HG02852 (cell line): ENCODE results near the gene PIK3R1.
"Not testable (repeated sequence)": the region's sequence is repeated elsewhere in the genome, so short reads cannot be mapped to it uniquely, and the experiment has no call there.

Experiments used
- ATAC-seq: cut with Tn5 transposase; IDR thresholded peaks from one replicate; pipeline ENCODE4 v1.9.1; 2021; ENCODE audit warnings: mild to moderate bottlenecking, moderate library complexity; ENCODE audit not compliant: unreplicated experiment

Gene PIK3R1

GRCh38 chr5:68225188-68225910 lies 9.8 kb downstream of the PIK3R1 start:
- no peak for ATAC-seq

DNA sequence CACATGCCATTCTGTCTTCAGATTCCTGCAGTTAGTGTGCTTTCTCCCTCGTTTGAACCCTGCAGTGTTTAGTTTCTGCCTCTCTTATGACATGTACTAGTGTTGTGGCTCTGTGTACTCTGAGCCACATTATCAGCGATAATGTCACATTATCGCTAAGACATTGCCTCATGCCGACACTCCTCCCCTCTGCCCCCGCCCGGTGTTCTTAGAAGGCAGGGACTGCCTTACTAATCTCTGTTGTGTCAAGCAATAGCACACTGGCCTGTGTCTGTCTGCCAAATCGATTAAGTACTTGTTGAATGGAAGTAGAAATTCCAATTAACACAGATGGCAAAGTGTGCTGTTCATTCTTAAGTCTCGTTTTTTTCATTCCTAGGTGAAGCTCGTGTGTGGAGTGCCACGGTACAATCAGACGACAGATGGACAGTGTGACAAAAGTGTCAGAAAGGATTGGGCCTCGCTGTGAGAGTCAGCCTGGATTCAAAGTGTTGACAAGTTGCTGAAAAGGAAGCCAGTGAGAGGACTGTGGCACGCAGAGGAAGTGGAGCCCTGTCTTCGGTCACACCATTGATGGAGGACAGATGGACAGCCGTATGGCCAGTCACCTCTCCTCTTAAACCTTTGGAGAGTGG lies 10.5 kb downstream of the PIK3R1 start:
- no peak for ATAC-seq

DNA sequence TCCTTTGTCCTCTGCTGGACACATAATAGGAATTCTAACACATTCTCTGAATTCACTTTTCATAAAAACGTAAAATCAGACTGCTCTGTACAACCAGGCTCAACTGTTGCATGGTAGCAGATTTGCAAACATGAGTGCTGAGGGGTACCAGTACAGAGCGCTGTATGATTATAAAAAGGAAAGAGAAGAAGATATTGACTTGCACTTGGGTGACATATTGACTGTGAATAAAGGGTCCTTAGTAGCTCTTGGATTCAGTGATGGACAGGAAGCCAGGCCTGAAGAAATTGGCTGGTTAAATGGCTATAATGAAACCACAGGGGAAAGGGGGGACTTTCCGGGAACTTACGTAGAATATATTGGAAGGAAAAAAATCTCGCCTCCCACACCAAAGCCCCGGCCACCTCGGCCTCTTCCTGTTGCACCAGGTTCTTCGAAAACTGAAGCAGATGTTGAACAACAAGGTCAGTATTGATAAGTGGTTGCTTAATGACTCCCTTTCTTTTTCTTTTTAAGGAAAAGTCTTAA lies 11.1 kb downstream of the PIK3R1 start:
- no peak for ATAC-seq

GRCh38 chr5:68227532-68228160 lies 12.1 kb downstream of the PIK3R1 start:
- ATAC-seq: no peak

DNA sequence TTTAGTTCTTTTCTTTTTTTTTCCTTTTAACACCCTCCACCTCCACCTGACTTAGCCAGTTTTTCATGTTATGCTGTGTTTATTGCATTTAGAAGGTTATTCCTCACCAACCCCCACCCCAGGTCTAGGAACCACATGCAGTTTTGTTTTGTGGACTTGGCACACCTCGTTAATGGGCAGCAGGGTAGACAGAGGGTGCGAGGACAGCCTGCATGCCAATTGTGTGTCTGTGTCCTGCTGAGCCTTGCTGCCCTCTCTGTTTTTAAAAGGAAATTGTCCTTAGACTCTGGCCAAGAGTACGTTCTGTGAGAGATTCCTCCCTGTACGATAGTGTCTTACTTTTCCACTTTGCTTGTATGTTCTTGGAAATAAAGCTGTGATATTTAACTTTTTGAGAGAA lies 13.9 kb downstream of the PIK3R1 start:
- no peak for ATAC-seq

DNA sequence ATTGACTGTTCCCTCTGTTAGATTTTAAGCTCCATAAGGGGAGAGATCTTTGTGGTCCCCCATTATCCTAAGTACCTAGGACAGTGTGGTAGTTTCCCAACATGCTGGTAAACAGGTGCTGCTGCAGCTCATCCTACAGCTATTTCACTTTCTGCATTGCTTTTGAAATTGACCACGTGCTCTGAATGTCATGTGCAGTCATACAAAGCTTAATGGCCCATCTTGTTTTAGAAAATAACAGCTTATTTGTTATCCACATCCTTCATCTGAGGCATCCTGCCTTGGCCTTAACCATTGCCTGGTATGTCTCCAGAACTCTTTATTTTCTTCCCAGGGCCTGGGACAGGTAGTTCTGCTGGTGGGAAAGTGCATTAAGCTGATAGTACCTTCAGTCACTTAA lies 14.7 kb downstream of the PIK3R1 start:
- no peak for ATAC-seq

DNA sequence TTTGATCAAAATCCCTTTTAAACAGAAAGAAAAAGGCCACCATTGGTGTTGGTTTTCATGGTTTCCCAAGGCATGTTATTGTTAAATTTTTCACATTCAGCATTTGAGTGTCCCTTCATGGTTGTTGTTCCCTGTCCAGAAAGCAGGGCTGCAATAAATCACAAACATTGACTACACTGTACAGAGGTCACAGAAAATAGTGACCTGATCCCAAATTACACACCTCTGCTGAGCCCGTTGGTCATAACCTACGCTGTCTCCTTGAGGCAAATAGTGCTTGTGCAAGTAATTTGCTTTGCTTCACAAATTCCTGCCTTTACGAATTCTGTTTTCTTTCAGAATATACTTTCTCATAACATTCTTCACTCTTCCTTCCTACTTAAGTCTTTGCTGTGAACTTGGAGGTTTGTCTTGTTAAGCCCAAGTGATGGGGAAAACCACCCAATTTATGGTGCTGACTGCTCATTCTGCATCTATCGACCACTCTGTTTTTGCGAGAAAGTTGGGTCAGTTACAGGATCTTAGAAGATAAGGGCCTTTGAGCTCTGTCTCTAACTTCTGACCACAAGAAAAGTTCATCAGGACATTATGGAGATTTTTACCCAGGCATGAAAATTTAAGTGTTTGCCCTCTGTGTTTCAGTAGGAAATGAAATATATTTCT lies 16.0 kb downstream of the PIK3R1 start:
- no peak for ATAC-seq

GRCh38 chr5:68232277-68232676 lies 16.7 kb downstream of the PIK3R1 start:
- ATAC-seq: no peak

- ATAC-seq: no peak
Measured at GRCh38 chr5:68233075-68233474, 17.5 kb downstream of the PIK3R1 start.

DNA sequence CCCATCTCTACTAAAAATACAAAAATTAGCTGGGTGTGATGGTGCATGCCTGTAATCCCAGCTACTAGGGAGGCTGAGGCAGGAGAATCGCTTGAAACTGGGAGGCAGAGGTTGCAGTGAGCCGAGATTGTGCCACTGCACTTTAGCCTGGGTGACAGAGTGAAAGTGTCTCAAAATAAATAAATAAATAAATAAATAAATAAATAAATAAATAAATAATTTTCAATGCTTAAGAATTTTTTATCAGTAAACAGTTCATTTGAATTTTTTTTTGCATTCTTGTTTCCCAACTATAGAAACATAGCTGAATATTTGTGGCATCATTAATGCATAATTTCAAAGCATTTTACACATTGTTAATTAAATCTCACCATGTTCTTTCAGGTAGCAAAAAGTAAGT lies 19.7 kb downstream of the PIK3R1 start:
- not testable (repeated sequence) for ATAC-seq

DNA sequence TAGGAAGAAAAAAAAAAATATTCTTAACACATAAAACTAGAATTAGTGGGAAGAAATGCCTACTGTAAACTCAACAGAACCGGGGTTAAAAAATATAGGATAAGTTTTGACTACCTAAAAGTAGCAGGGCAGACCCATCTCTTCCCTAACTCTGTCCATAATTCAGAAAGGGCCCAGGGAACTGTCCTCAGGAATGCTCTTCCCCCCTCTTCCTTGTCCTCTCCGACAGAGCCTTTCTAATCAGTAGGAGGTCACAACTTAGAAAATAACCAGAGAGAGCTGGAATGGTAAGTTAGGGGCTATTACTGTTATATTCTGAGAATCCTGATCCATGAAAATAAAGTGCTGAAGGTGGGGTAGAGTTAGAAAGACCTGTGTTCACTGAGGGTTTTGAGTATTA lies 22.2 kb downstream of the PIK3R1 start:
- no peak for ATAC-seq

- peak; percentile 76 for ATAC-seq
Measured at GRCh38 chr5:68239487-68239886, 23.9 kb downstream of the PIK3R1 start.

DNA sequence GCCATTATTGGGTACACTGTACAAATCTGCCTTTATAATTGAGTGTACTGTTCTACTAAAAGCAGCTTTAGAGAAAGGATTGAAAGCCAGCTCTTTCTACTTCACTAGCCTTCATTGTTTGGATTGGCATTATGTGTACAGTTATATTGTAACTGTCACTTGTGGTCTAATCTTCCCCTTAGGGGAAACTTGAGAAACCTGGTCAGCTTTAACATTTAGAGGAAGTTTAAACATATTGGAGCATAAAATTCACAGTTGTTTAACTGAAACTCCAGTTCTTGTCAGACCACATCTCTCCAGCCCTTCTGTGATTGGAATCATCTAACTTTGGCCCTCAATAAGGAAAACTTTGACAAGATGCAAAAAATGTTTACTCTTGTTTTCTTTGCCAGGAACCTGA lies 24.6 kb downstream of the PIK3R1 start:
- ATAC-seq: peak; percentile 66

GRCh38 chr5:68240771-68241170 lies 25.2 kb downstream of the PIK3R1 start:
- ATAC-seq: no peak

GRCh38 chr5:68242743-68243142 lies 27.2 kb downstream of the PIK3R1 start:
- ATAC-seq: no peak

DNA sequence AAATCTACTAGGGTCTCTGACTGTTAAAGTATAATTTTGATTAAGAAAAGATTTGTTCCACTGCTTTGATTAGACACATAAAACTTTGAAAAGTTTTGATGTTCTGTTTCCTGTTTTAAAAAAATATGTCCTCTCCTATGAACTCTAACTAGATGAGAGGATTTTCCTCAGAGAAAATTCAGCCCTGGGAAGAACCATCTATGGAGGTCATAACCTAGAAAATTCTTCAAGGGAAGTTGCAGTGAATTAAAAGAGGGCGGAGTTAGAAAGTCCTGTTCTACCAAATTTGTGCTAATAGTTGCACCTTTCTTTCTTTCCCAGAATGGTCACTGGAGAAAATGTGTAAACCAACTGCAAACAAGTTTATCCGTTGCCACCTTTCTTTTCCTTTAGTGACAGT lies 27.7 kb downstream of the PIK3R1 start:
- ATAC-seq: no peak

DNA sequence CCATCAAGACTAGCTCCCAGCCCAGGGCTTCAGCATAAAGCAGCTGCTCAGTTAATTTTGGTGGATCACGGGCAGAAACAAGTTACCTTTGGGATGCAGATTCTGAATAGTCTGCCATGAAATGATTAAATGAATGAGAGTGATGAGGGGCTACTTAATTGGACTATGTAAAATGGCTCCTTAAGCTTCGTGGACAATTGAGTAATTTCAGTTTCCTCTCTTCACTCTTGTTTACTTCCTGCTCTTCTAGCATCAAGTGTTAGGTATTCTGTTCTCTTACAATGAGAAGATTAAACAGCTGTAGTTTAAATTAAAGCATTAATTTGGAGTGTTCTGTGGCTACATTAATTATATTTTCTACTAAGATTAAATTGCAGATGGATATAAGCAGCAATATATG lies 28.1 kb downstream of the PIK3R1 start:
- no peak for ATAC-seq

GRCh38 chr5:68245319-68245718 lies 29.8 kb downstream of the PIK3R1 start:
- no peak for ATAC-seq

GRCh38 chr5:68246802-68247201 lies 31.2 kb downstream of the PIK3R1 start:
- ATAC-seq: no peak

DNA sequence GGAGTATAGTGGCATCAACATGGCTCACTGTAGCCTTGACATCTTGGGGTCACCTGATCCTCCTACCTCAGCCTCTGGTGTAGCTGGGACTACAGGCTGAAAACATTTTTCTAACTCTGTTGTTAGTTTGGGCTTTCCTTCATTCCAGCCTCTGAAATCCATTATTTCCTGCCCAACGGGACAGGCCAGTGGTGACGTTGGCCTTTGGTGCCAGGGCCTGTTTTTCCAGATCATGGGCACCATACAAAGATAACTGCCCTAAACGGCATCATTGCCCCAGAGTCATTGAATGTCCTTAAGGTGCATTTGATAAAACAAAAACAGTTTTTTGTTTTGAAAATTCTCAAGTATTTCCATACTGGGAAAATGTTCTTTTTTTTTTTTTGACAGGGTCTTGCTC lies 32.1 kb downstream of the PIK3R1 start:
- no peak for ATAC-seq

DNA sequence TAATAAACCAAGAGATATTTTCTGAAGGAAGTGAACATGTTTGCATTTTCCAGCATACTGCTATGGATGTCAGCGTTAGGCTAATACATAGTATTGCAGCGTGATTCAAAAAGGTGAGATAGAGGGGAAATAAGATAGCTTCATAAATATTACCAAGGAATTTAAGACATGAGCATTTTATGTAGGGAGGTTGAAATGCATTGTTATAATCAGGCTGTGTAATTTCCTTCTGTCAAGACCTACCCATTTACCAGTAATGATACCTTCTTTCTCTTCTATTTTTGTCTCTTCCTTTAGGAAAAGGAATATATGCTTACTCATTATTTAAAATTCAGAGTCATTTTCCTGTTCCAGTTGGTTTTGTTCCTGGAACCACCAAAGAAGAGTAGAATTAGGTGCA lies 33.3 kb downstream of the PIK3R1 start:
- no peak for ATAC-seq

DNA sequence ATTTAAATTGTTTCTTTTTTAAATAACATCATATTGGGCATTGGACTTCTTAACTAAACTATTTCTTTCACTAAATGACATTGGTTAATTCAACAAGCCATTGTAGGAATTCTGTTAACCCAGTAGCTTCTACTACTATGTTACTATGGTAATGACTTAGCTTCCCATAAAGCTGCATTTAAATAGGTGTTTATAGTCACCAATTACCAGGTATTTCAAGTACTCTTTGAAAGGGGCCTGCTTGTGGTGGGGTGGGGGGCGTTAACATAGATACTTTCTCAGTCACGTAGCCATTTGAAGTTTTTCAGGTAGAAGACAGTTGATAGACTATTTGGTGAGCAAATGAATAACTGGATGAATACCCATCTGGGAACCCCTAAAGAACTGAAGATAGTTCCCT lies 34.0 kb downstream of the PIK3R1 start:
- ATAC-seq: no peak
